ENCODE data around the gene PLA2G12B.

PLA2G12B gene

GRCh38 chr10:72890086-72890485 lies 64.5 kb downstream of the PLA2G12B start:
- no peak for DNase-seq (ENCODE audit: low read depth)

GRCh38 chr10:72889391-72889831 lies 65.2 kb downstream of the PLA2G12B start:
- no peak for DNase-seq (ENCODE audit: low read depth)

GRCh38 chr10:72888151-72888638 lies 66.4 kb downstream of the PLA2G12B start:
- DNase-seq (ENCODE audit: low read depth), result no peak

- no peak for DNase-seq (ENCODE audit: low read depth)
Observed at GRCh38 chr10:72887043-72887442, 67.6 kb downstream of the PLA2G12B start.

- DNase-seq (ENCODE audit: low read depth), result no peak
Observed at GRCh38 chr10:72886621-72887020, 68.0 kb downstream of the PLA2G12B start.

GRCh38 chr10:72885953-72886352 lies 68.7 kb downstream of the PLA2G12B start:
- no peak for DNase-seq (ENCODE audit: low read depth)
